Right lobe of liver (tissue), 4 donors: Measurements from ENCODE around the gene VAV3.

ENCODE experiments used
- CTCF ChIP-seq, 4 donors: fragments of 200-600 bp in 3 of 4; fragments of 450-650 bp in 1 of 4; IDR thresholded peaks; one replicate each; pipeline versions ENCODE4 v1.5.1 to v1.8.0; 2016 to 2022; ENCODE audit warnings: antibody characterized with exemption in 4 of 4, mild to moderate bottlenecking in 2 of 4
- POLR2A ChIP-seq: fragments of 450-650 bp; IDR thresholded peaks from one replicate; pipeline ENCODE4 v1.6.1; 2017; ENCODE audit warnings: antibody characterized with exemption, mild to moderate bottlenecking
- donor health status: DM: no; HTN: no; CAD: no.
- donor health status: DM: no; HTN: no; CAD: no.
- donor health status: DM: no; HTN: yes; CAD: no.

- TF ChIP-seq POLR2A = no peak
- no peak for TF ChIP-seq CTCF (IDR thresholded peaks at IDR 0.05)
Measured at GRCh38 chr1:107830075-107830474, 134.9 kb downstream of the VAV3 start.
